NCI-H1417 (cell line): ENCODE data around the gene SIRPB2.

Experiments used
- DNase-seq, 3 experiments: peaks; one replicate each; lab custom pipeline; 2025; lab: John Stamatoyannopoulos, UW

Gene SIRPB2

DNA sequence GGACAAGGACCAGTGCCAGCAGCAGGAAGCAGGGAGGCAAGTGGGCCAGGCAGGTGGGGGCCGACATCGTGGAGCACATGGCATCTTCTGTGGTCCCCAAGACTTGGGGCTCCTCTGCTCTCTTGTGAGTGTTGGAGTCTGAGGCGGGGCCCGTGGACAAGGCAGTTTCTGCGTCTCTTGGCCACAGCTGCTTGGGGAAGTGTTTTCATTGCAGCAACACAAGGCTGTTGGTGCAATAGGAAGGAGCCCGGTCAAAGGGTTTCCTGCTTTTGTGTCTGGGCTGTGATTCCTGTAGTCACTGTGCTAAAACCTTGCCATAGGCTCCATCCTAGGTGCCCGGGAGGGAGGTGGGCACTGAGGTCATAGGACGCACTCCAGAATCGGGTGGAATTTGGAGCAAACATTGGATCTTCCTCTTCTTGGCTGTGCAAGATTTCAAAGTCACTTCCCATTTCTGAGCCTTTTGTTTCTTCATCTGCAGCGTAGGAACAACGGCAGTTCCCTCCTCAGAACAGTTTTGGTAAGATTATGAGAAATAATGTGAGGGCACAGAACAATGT is at the start of gene SIRPB2:
Gene SIRPB2 (minus strand): TSS at position 140 of the 560 bp plus-strand sequence. CDS start 61 bp downstream, at position 79.
- no peak for DNase-seq

DNA sequence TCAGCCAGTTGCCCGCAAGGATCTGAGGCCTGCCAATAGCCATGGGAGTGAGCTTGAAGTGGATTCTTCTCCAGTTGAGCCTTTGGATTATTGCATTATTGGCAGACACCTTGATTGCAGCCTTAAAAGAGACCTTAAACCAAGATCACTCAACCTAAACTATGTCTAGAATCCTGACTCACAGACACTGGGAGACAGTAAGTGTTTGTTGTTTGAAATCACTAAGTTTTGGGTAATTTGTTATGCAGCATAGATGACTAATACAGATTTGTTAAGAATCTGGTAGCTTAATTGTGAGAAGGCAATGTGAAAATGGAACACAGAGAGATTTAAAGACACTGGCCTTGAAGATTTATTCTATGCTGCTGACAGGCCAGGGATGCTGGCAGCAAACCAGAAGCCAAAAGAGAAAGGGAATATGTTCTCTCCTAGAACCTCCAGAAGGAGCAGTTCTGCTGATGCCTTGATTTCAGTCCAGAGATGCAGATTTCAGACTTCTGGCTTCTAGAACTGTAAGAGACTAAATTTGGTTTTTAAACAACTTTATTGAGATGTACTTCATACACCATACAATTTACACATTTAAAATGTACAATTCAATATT is 48.7 kb upstream of the SIRPB2 start:
- no peak for DNase-seq

DNA sequence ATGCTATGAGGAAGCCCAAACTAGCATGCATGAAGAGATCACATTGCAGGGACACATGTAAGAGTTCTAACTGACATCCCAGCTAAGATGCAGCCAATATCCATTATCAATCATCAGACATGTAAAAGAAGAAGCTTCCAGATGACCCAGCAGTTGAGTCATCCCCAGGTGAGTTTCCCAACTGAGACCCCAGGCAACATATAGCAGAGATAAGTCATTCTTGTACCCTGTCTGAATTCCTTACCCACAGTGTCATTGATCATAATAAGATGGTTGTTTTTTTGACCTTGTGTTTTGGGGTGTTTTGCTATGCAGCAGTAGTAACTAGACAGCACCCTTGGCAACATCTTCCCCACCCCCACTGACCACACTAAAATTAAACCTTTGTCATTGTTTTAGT is 47.4 kb upstream of the SIRPB2 start:
- DNase-seq: no peak

DNA sequence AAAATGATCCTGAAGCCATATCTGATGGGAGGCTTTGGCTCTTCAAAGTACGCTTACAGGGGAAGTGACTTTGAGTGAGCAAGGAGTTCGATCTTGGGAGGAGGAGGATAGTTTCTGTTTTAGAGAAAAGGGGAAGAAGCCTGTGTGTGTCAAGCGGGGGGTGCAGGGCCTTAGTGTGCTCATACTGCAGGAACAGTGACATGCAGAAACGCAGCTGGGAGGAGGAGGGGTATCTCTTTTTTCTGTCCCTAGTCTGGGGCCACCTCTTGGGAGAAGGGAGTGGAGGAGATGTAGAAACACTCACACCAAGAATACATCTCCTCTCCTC is 46.5 kb upstream of the SIRPB2 start:
- no peak for DNase-seq

DNA sequence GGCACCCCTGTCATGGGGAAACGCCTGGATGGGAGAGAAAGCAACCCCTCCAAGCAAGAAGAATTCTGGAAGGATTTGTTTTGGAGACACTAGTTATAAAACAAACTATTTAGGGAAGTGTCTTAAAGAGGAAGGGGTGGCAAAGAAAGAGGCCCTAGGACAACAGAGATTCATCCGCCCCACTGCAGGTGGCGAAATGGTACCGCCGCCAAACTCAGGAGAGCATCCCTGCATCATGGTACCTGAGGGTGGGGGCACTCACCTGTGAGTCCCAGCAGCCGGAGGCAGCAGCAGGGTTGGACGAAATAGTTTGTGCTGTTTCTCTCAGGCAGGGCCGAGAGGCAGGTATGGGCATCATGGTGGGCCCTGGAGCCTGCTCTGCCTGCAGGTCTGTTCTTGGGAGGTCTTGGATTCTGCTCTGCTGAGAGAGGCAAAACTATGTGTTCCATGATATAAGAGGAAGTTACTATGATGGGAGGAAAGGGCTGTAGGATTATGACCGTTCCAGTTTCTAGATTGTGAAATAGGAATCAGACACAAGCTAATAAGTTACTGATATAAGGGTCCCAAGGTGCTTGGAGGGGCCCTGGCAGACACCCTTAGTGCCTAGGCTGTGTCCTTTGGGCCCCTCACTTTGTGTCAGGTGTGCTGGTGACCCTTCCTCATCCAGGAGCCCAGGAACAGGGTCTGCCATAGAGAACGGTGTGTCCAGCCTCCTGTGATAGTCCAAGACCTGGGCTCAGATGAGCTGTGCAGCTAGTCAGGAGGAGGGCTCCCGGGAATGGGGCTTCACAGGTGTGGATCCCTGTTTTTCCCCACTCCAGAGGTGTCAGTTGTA is 45.9 kb upstream of the SIRPB2 start:
- DNase-seq: no peak

DNA sequence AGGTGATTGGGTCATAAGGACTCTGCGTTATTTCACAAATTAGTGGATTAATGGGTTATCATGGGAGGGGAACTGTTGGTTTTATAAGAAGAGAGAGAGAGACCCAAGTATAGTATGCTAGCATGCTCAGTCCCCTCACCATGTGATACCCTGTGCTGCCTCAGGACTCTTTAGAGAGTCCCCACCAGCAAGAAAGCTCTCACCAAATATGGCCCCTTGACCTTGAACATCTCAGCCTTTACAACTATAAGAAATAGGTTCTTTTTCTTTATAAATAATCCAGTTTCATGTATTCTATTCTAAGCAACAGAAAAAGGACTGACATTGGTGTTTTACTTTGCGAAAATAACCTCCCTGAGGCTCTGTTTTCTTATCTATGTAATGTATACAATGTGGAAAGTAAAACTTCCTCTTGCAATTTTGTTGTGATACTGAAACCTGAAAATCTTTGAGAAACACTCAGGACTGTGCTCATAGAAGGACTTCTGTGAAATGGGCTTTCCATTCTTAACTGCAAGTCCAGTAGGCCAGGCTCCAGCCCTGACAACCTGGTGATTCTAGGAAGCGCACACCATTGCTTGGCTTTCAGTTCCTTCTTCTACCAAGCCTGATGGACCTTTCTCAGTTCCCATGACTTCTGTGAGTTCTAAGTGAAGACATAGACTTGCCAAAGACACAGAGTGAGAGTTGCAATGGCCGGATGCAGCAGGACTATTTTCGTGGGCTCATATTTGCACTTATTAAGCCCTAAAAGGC is 44.4 kb upstream of the SIRPB2 start:
- no peak for DNase-seq

DNA sequence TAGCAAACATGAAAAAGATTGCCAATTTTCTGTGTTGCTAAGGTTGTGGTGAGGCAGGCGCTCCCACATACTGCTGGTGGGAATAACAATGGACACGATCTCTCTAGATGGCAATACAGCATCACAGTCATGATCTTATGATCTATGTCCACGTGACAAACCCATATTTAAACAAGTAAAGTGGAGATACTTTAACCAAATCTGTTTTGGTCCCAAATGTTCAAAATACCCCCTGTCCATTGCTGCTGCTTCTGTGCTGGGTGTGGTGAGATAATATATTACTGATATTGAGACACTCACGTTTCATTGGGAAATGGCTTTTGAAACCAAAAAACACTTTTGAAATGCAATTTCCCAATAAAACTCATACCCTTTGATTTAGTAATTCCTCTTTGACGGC is 43.3 kb upstream of the SIRPB2 start:
- DNase-seq: no peak

DNA sequence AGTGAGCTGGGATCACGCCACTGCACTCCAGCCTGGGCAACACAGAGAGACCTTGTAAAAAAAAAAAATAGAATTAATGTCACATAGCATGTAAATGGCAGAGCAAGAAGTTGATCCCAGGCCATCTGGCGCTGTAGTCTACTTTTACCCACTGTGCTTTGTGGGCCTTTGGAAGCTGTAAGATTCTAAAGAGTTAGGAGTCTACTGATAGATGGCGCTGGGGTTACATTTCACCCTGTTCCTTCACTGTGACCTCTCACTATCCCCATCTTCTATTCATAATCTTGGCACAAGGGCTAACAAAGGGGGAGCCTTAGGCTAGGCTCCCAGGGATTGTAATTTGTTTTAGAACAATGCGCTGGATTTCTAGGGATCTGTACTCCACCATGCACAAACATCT is 41.8 kb upstream of the SIRPB2 start:
- DNase-seq: no peak

DNA sequence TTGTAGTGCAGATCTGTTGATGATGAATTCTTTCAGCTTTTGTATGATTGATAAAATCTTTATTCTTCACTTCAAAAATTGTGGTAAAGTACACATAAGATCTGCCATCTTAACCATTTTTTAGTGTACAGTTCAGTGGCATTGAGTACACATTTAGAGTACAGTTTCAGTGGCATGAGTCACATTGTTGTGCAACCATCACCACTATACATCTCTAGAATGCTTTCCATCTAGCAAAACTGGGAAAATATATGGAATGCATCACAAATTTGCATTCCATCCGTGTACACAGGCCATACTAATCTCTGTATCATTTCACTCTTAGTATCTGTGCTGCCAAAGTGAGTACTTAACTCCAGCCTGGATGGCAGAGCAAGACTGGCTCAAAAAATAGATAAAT is 37.6 kb upstream of the SIRPB2 start:
- DNase-seq: no peak

DNA sequence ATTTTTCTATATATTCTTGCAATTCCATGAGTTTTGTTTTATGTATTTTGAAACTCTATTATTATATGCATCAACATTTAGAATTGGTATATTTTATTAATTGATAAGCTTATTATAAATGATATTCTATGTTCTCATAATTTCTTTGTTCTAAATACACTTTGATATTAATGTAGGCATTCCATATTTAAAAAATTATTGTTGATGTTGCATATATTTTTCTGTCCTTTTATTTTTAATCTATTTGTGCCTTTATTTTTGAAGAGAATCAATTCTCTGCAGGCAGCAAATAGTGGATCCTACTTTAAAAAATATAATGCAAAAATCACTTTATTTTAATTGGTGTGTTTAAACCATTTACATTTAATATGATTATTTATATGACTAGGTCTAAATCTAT is 36.7 kb upstream of the SIRPB2 start:
- no peak for DNase-seq

DNA sequence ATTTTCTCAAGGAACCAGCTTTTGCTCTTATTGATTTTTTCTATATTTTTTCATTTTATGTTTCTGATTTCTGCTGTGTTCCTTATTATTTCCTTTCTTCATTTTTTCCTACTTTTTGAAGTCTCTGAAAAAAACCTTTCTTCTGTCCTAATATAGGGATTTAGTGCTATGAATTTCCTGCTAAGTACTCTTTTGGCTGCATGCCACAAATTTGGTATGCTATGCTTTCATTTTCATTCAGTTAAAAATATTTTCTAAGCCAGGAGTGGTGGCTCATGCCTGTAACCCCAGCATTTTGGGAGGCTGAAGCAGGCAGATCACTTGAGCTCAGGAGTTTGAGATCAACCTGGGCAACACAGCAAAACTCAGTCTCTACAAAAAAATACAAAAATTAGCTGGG is 35.7 kb upstream of the SIRPB2 start:
- no peak for DNase-seq

DNA sequence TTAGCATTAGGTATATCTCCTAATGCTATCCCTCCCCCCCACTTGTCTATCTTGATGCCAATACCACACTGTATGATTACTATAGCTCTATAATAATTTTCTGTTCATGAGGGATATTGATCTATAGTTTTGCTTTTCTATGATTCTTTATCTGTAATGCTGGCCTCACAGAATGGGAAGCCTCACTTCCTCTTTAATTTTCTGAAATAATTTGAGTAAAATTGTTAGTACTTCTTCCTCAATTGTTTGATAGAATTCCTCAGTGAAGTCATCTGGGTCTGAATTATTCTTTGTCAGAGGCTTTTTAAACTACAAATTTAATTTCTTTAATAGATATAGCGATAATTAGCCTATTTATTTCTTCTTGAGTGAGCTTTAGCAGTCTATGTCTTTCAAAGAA is 35.1 kb upstream of the SIRPB2 start:
- DNase-seq: no peak

DNA sequence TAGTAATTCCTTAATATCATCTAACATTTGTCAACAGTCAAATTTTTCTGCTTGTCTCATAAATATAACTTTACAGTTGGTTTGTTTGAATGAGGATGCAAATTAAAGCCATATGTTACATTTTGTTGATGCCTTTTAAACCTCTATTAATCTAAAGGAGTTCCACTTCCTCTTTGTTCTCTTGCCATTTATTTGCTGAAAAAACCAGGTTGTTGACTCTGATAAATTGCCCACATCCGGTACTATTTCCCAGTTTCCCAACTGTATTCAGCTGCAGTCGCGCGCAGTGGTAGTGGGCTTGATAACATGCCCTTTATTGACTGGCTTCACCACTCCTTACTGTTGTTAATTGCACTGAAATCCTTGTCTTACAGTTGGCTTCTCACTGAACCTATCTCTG is 32.8 kb upstream of the SIRPB2 start:
- DNase-seq: peak in 2 of 3 experiments; percentile 52 to 88

DNA sequence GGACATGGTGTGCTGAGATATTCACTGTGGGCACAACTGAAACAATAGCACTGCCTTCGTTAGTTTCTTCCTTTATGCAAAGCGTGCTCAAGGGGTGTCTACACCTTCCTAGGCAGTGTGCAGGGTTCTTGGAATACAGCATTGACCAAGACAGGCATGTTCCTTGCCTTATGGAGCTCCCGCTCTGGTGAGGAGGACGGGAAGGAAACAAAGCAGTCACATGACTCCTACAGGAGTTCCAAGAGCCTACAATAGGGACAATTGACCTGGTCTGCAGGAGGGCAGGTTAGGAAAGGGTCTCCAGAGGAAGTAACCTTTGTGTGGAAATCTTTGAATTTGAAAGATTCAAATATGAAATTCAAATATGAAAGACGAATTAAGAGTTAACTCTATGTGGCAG is 25.8 kb upstream of the SIRPB2 start:
- no peak for DNase-seq

DNA sequence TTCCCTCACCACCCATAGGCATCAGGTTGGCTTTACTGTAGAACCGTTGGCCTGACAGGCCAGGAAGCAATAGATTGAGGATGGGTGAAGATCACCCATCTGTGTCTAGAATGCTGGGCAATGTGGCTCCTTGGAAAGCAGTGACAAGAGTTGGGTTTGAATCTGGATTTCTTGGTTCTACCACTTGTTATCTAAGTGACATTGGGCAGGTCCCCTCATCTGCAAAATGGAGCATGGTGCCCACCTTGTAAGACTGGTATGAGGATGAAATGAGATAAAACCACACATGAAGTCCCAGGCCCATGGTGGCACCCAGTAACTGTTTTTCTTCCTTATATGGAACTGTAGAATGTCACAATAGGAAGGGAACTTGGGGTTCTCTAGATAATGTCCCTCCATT is 22.6 kb upstream of the SIRPB2 start:
- no peak for DNase-seq

DNA sequence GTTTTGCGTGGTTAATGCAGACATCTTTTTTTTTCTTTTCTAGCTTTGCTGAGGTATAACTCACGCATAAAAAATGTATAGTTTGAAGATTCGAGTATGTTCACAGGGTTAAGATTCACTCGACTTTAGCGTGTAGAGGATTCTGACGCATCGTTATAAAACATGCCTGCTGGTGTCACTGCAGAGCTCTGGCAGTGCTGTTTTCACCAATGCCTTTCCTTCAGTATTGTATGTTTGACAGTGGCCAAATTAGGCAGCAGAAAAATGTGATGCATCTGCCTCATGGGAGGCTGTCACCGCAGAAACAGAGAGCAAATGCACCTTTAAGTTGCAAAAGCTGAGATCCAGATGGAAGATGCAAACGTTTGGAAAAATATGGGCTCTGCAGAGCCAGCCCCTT is 18.0 kb upstream of the SIRPB2 start:
- DNase-seq: peak in 1 of 3 experiments; percentile 56

DNA sequence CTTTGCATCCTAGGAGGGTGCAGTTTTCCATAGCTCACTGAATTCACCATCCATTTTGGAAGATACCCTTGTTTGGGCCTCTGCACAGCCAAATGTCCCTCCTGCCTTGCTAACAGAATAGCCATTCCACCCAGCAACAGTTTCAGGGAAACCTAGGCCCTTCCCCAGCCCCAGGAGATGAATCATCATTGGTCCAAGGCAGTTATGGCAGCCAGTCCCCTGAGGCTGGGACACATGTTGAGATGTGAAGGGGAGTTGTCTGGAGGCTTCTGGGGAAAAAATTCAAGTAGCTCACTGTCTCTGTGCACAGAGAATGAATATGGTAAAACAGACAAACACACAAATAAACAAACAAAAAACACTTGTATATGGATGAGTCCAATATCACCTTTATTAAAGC is 17.4 kb upstream of the SIRPB2 start:
- no peak for DNase-seq

DNA sequence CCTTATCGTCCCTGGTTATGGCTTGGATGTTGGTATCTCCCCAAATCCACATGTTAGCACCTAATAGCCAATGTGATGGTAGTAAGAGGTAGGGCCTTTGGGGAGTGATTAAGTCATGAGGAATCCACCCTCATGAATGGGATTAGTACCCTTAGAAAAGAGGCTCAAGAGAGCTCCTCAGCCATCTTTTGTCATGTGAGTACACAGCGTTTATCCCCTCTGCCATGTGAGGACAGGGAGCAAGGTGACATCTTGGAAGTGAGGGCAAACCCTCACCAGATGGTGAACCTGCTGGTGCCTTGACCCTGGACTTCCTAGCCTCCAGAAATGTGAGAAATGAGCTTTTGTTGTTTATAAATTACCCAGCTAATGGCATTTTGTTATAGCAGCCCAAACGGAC is 16.1 kb upstream of the SIRPB2 start:
- DNase-seq: no peak

DNA sequence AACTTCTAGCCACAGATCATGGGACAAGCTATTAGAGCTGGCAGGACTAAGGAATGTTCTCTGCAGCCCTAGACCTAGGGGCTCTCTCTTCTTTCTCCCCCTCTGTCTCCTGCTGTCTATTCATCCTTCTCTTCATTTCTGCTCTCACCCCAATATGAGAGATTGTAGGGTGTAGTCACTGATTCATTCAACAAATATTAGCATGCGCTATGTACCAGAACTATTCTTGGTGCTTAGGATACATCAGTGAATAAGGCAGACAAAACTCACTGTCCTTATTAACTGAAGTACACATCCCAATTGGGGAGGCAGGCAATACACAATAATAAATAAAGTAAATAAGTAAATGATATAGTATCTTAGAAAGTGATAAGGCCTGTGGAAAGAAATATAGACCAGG is 14.7 kb upstream of the SIRPB2 start:
- DNase-seq: no peak

DNA sequence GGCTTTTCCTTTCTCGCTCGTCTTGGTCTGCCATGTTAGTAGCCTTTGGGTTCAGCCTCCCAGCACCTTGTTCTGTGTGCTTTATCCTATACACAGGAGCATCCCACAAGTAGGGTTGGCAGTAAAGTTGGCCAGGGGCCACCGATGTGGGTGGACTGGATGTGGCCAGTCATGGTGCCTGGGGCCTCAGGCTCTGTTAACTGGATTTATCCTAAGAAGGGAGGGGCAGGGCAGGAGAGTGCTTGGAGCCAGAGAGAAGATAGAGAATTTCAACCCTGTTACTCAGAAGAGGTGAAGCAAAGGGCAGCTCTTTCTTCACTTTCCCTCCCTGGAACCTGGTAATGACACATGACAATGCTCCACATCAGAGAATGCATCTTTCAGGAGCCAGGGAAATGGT is 14.1 kb upstream of the SIRPB2 start:
- no peak for DNase-seq

DNA sequence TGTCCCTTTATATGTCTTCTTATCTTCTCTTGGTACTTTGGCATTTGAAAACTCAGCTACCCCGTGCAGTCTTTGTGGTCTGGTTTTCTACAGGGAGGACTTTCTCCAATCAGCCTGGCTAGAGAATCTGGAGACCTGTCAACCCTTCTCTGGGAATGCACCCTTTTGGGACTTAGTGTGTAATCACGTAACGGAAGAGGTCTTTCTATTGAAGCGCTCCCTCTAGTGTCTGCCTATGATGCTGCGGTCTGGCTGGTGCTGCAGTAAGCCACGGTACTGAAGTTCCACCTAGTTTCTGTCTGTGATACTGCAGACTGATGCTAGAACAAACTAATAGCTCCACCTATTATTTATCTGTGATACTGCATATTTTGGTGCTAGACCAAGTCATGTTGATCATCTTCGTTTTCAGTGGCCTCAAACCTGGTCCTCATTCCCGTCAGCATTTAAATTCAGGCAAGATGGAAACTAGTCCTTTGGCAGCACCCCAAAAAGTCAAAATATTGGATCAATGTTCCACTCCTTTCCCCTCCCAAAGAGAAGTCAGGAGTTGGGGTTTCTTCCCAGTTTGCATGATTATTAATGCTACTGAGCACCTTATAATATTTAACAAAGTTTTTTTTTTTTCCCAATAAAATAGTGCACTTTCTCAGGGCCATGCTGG is 12.5 kb upstream of the SIRPB2 start:
- peak; percentile 62 to 88 (median 72) for DNase-seq

DNA sequence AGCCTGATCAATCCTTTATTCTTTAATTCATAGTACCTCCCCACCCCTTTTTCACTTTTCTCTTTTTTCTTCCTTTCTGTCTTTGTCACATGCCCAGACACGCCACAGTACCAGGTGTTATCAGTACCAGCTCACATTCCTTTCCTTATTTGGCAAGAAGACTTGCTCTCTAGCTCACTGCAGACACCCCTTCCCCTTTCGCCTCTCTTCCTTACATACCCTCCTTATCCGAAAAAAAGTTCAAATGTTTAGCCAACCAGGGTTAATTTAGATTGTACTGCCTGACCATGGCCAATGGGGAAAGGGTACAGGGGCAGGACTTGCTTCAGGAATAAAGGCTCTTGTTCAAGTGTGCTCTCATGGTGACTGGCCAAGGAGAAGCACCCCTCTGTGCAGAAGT is 9.3 kb upstream of the SIRPB2 start:
- peak in 1 of 3 experiments; percentile 12 for DNase-seq
